Epithelial cell of esophagus (primary cell): Measurements from ENCODE around the gene BORCS5.

Experiments
- DNase-seq: peaks from one replicate; pipeline ENCODE4 v3.0.0; 2010; ENCODE audit warnings: low read depth
- H3K4me3 ChIP-seq: 2 replicates; pipeline ENCODE4 v1.5.1; 2011; ENCODE audit warnings: mild to moderate bottlenecking, low read length, control low read depth
- CTCF ChIP-seq: IDR thresholded peaks from 2 replicates; pipeline ENCODE4 v1.5.1; 2011; ENCODE audit warnings: low read depth, mild to moderate bottlenecking, low read length, control low read depth, inconsistent platforms; ENCODE audit not compliant: insufficient read depth; ENCODE audit errors: missing control alignments

The BORCS5 gene

GRCh38 chr12:12450043-12450471 lies 93.2 kb downstream of the BORCS5 start:
- no peak overlapping the region for H3K4me3 ChIP-seq
- DNase-seq: no peak
- TF ChIP-seq CTCF: no peak

GRCh38 chr12:12451098-12451497 lies 94.2 kb downstream of the BORCS5 start:
- no peak for TF ChIP-seq CTCF
- DNase-seq: no peak

GRCh38 chr12:12452326-12452902 lies 95.5 kb downstream of the BORCS5 start:
- no peak for DNase-seq
- TF ChIP-seq CTCF: no peak
- H3K4me3 ChIP-seq: no peak overlapping the region

More at GRCh38 chr12:12451098-12451497, 94.2 kb downstream of the BORCS5 start:
- H3K4me3 ChIP-seq: no peak overlapping the region

GRCh38 chr12:12453635-12454034 lies 96.8 kb downstream of the BORCS5 start:
- no peak for TF ChIP-seq CTCF
- H3K4me3 ChIP-seq: no peak overlapping the region
- no peak for DNase-seq

- TF ChIP-seq CTCF: no peak
- no peak for DNase-seq
- H3K4me3 ChIP-seq: no peak overlapping the region
These were observed 97.4 kb downstream of the BORCS5 start for GRCh38 chr12:12454315-12454714.

GRCh38 chr12:12456637-12457036 lies 99.8 kb downstream of the BORCS5 start:
- peak; percentile 74 for DNase-seq
- no peak for TF ChIP-seq CTCF
- no peak overlapping the region for H3K4me3 ChIP-seq
